Measurements from ENCODE around the gene LPAR6. TPM values are rescaled to one million over a fixed set of nuclear protein-coding genes. Genes with fewer than 3 reads are reported as not detected.

The LPAR6 gene
- total and polyA plus RNA-seq, 2 of the 4 experiments (the other 2 are of a cell fraction) = 1.4 to 2.0 TPM

DNA sequence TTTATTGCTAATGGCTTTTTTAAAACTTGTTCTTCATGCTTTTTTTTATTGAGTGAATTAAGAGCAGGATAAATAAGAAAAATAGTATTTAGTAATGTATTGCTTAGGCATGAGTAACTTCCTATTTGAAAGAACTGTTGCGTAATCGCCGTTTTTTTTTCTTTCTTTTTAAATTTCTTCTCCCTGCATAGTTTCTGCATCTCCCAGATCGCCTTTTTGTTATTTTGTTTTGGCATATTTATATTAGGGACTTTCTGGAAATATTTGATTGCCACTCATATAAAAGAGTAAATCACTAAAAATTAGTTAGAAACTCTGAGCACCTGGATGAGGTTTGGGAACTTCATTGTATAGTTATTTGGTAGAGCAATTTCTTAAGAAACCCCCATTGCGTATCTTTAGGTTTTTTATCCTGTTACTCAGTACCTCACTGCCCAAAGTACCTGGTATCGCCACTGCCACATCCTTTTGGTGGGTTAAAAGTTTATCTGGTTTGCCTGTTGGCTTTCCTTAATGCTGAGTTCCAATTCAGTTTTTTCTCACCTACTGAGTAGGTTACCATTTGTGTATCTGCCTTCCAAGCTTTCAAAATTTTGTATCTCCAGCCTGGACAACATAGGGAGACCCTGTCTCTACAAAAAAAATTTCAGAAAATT is 36.2 kb upstream of the LPAR6 start:
- H3K27me3 ChIP-seq (ENCODE audit: control insufficient read depth, insufficient read depth, low read length) = no peaks in the 10 kb centered on the region
- peak overlapping the region; percentile 59 for H4K5ac ChIP-seq (ENCODE audit: low read depth, low read length)
- peak overlapping the region; percentile 62; the same call in 1 of the 2 replicates for H3K56ac ChIP-seq (ENCODE audit: extremely low read depth, insufficient read depth, low read length)
- no peaks in the 10 kb centered on the region for H3K36me3 ChIP-seq (ENCODE audit: control insufficient read depth, insufficient read depth, low read length)
- peak overlapping the region; percentile 96 for H2BK20ac ChIP-seq (ENCODE audit: low read depth, low read length)
- H3K4me2 ChIP-seq (ENCODE audit: low read depth, low read length) = peak overlapping the region; percentile 91
- no peaks in the 10 kb centered on the region for H3K9me1 ChIP-seq (ENCODE audit: insufficient read depth, low read length)
- H2AFZ ChIP-seq (replicated peaks; ENCODE audit: low read length, poor library complexity) = no peak overlapping the region
- DNase-seq (peak; percentile 80), ATAC-seq (ENCODE audit: low read depth) (peak; percentile 48)
- no CpG with 5 or more reads among the region's 6 CpGs for WGBS, 2 experiments (ENCODE audit: extremely low coverage in 2 of 2, insufficient read length in 1 of 2)
- in situ Hi-C loops (cut with MboI; ENCODE audit: low sequenced_read_pairs) = no loop called here
- H4K91ac ChIP-seq (ENCODE audit: insufficient read depth, low read depth, low read length) = peak overlapping the region; percentile 73
- ChIA-PET CTCF (no interaction called here), POLR2A (ENCODE audit: unreplicated experiment) (no interaction called here)
- H3K18ac ChIP-seq (ENCODE audit: low read depth, low read length) = peak overlapping the region; percentile 84
- no peak overlapping the region for H3K9ac ChIP-seq (ENCODE audit: low read depth, low read length)
- H4K8ac ChIP-seq (ENCODE audit: low read depth in 2 of 2, low read length in 2 of 2) = peak overlapping the region in 1 of 2 experiments; percentile 92; a peak in 2 of 4 replicates
- peaks cover 13 to 31% of the 10 kb centered on the region in 2 experiments for H3K79me1 ChIP-seq (ENCODE audit: low read depth in 1 of 2, low read length in 2 of 2)
- H3K27ac ChIP-seq (ENCODE audit: insufficient read depth, low read length) = peak overlapping the region; percentile 92
- H2BK15ac ChIP-seq (ENCODE audit: low read depth, low read length) = peak overlapping the region; percentile 37; the same call in 2 of the 3 replicates
- H3K4ac ChIP-seq (ENCODE audit: low read depth, low read length) = peak overlapping the region; percentile 90
- peak overlapping the region; percentile 93 for H2BK120ac ChIP-seq (ENCODE audit: low read depth, low read length)
- peak overlapping the region; percentile 96 for H2BK5ac ChIP-seq (ENCODE audit: low read depth, low read length, poor library complexity, severe bottlenecking)
- no peak for TF ChIP-seq RAD21 (IDR thresholded peaks at IDR 0.05; ENCODE audit: low read length)
- no peak for TF ChIP-seq MAZ (IDR thresholded peaks at IDR 0.05; ENCODE audit: borderline replicate concordance, low read depth, low read length)
- no peak for TF ChIP-seq USF2 (IDR thresholded peaks at IDR 0.05; ENCODE audit: low read depth, low read length)
- TF ChIP-seq RFX5 (IDR thresholded peaks at IDR 0.05; ENCODE audit: low read depth, low read length) = no peak
- no peak for TF ChIP-seq FOS (IDR thresholded peaks at IDR 0.05; ENCODE audit: low read depth, low read length)
- no peak for TF ChIP-seq MXI1 (IDR thresholded peaks at IDR 0.05; ENCODE audit: borderline replicate concordance, low read depth, low read length)
- TF ChIP-seq CEBPB (IDR thresholded peaks at IDR 0.05; ENCODE audit: low read depth, low read length) = peak; percentile 100
- 0 out of 2 replicates have a peak, but pooled peaks cover 4% of the 10 kb centered on the region for H4K20me1 ChIP-seq (ENCODE audit: insufficient read depth, low read length)
- H3K4me1 ChIP-seq (ENCODE audit: control insufficient read depth, insufficient read depth, low read length) = peaks cover 17% of the 10 kb centered on the region
- dilution Hi-C loops (cut with HindIII; ENCODE audit: low sequenced_read_pairs, unreplicated experiment) = no loop called here
- intact Hi-C loops (cut with micrococcal nuclease) = loop anchor here (5.0 kb wide), 1 partner anchor 217 kb away; the partner anchor contains the start of gene ITM2B
- no peaks in the 10 kb centered on the region for H3K9me3 ChIP-seq (ENCODE audit: control insufficient read depth, insufficient read depth, low read length)
- H3K14ac ChIP-seq (replicated peaks; ENCODE audit: low read depth, low read length) = peak overlapping the region; percentile 84
- BruUV-seq (replicated peaks) = no TSS peak
- no peak overlapping the region for H3K4me3 ChIP-seq (ENCODE audit: insufficient read depth, low read depth, low read length)
- H2AK5ac ChIP-seq (ENCODE audit: low read depth, low read length) = peak overlapping the region; percentile 85
- H2AK9ac ChIP-seq (replicated peaks; ENCODE audit: low read depth, low read length, poor library complexity) = no peak overlapping the region
- H3K23ac ChIP-seq (ENCODE audit: low read depth, low read length) = peak overlapping the region; percentile 86; the same call in 1 of the 2 replicates

Data from IMR-90 (cell line).